Measurements from ENCODE around the gene BABAM2. TPM values are rescaled to one million over a fixed set of nuclear protein-coding genes. Genes with fewer than 3 reads are reported as not detected.

The BABAM2 gene
- total and polyA plus RNA-seq, 10 of the 15 experiments (the other 5 are each of a cell fraction or from before 2014, with no cell fraction given), result 30.7 to 59.9 (median 44.5) TPM

GRCh38 chr2:28101892-28102291, 211.4 kb downstream of the BABAM2 start:
- WGBS (ENCODE audit: insufficient coverage, insufficient replicate concordance, low lambda C conversion rate, missing lambda C conversion rate), result 86% methylated on average over 3 of the region's 3 CpGs
- Histone ChIP-seq H2AFZ (ENCODE audit: control insufficient read depth, low read depth, low read length) (no peak overlapping the region), H3K4me1 (ENCODE audit: control insufficient read depth, insufficient read depth, low read length) (no peaks in the 10 kb centered on the region), H3K27me3 (replicated peaks in 1 of 2; ENCODE audit: control insufficient read depth in 2 of 2, insufficient read depth in 2 of 2, low read length in 1 of 2) (no peaks in the 10 kb centered on the region), H3K4me2 (ENCODE audit: control insufficient read depth, insufficient read depth) (no peak overlapping the region), H3K79me2 (ENCODE audit: control insufficient read depth, insufficient read depth, low read length) (no peaks in the 10 kb centered on the region), H3K36me3 (ENCODE audit: control insufficient read depth in 2 of 2, insufficient read depth in 2 of 2, low read length in 1 of 2) (no peaks in the 10 kb centered on the region), H3K27ac (ENCODE audit: control insufficient read depth, insufficient read depth) (no peak overlapping the region), H3K9ac (ENCODE audit: control insufficient read depth, insufficient read depth, low read length) (no peak overlapping the region), H3K9me3 (replicated peaks; ENCODE audit: control insufficient read depth, insufficient read depth, low read length) (no peaks in the 10 kb centered on the region), H3K4me3 (no peak overlapping the region), H4K20me1 (ENCODE audit: control insufficient read depth, insufficient read depth) (no peaks in the 10 kb centered on the region)
- ChIA-PET CTCF (interaction anchor here (0.6 to 1.7 kb wide), 2 partner anchors 11 to 418 kb away, joined by 3 read pairs; no protein-coding TSS in a partner anchor), SMC1A (ENCODE audit: uncharacterized antibody, unreplicated experiment) (interaction anchor here (1.0 kb wide), 1 partner anchor 32 kb away, joined by 3 read pairs; no protein-coding TSS in a partner anchor), POLR2A (no interaction called here), RAD21 (ENCODE audit: unreplicated experiment) (interaction anchor here (0.6 kb wide), 1 partner anchor 15 kb away, joined by 3 read pairs; no protein-coding TSS in a partner anchor)
- DNase-seq (ENCODE audit: low read depth, low spot score) (no peak), ATAC-seq (no peak), FAIRE-seq (no peak)
- no peak for TF ChIP-seq PKNOX1 (IDR thresholded peaks at IDR 0.05)
- TF ChIP-seq PAX5 (IDR thresholded peaks at IDR 0.05; ENCODE audit: borderline replicate concordance, low read depth, low read length), result no peak
- no peak for TF ChIP-seq ZBED1 (IDR thresholded peaks at IDR 0.05; ENCODE audit: borderline replicate concordance)
- TF ChIP-seq RCOR1 (conservative IDR thresholded peaks at IDR 0.05; ENCODE audit: low read depth, low read length), result no peak
- TF ChIP-seq MYC (IDR thresholded peaks at IDR 0.05; ENCODE audit: insufficient read depth, insufficient read length, insufficient replicate concordance, low read length, severe bottlenecking), result no peak
- no peak for TF ChIP-seq GATAD2B (conservative IDR thresholded peaks at IDR 0.05; ENCODE audit: low read depth)
- no peak for TF ChIP-seq PAX8 (IDR thresholded peaks at IDR 0.05)
- TF ChIP-seq MEF2A (IDR thresholded peaks at IDR 0.05; ENCODE audit: insufficient read depth, low read depth, low read length), result no peak
- no peak for TF ChIP-seq USF2 (IDR thresholded peaks at IDR 0.05; ENCODE audit: borderline replicate concordance, low read depth, low read length)
- TF ChIP-seq SREBF2 (IDR thresholded peaks at IDR 0.05; ENCODE audit: low read length), result no peak
- no peak for TF ChIP-seq BMI1 (IDR thresholded peaks at IDR 0.05; ENCODE audit: borderline replicate concordance)
- TF ChIP-seq NBN (IDR thresholded peaks at IDR 0.05), result no peak
- TF ChIP-seq BCL11A (IDR thresholded peaks at IDR 0.05; ENCODE audit: low read depth, low read length), result no peak
- TF ChIP-seq CREB1 (IDR thresholded peaks at IDR 0.05; ENCODE audit: low read depth), result no peak
- in situ Hi-C loops (cut with MboI) (no loop called here), intact Hi-C loops (cut with micrococcal nuclease; ENCODE audit: unreplicated experiment) (no loop called here)
- no TSS peak for BruUV-seq (replicated peaks)
